Keratinocyte (primary cell): ENCODE results near the gene PLPP4. TPM values are rescaled to one million over a fixed set of nuclear protein-coding genes. Genes with fewer than 3 reads are reported as not detected.
A peak's percentile ranks its signal among the peaks of the same experiment; 100 is the strongest.

Experiments
- DNase-seq: peaks from one replicate; pipeline ENCODE4 v3.0.0-alpha.2; 2011; ENCODE audit warnings: low read depth, missing footprints, low spot score
- FAIRE-seq: peaks from 2 replicates; lab custom pipeline; 2011; peaks lifted over from hg19 to GRCh38; lab: Jason Lieb, UNC
- H2AFZ ChIP-seq: 2 replicates; pipeline ENCODE4 v1.6.0; 2012; ENCODE audit warnings: low read length, control low read depth, inconsistent platforms; ENCODE audit not compliant: control insufficient read depth
- H3K27ac ChIP-seq: 2 replicates; pipeline ENCODE4 v1.5.1; 2011; ENCODE audit warnings: low read length; ENCODE audit not compliant: control insufficient read depth, insufficient read depth
- H3K27me3 ChIP-seq: 3 replicates; pipeline ENCODE4 v1.6.0; 2011; ENCODE audit warnings: low read length; ENCODE audit not compliant: control insufficient read depth, insufficient read depth; ENCODE audit errors: extremely low read depth
- H3K36me3 ChIP-seq, 2 experiments: 2 replicates in 1 of 2; 3 replicates in 1 of 2; pipeline ENCODE4 v1.5.1; 2011; ENCODE audit warnings: low read length in 2 of 2, mild to moderate bottlenecking in 1 of 2; ENCODE audit not compliant: control insufficient read depth in 2 of 2, insufficient read depth in 2 of 2; ENCODE audit errors: extremely low read depth in 1 of 2
- H3K4me1 ChIP-seq: 3 replicates; pipeline ENCODE4 v1.5.1; 2011; ENCODE audit warnings: low read length; ENCODE audit not compliant: control insufficient read depth, insufficient read depth; ENCODE audit errors: extremely low read depth
- H3K4me2 ChIP-seq: 3 replicates; pipeline ENCODE4 v1.6.0; 2011; ENCODE audit warnings: low read depth, low read length; ENCODE audit not compliant: control insufficient read depth, insufficient read depth; ENCODE audit errors: extremely low read depth
- H3K4me3 ChIP-seq, 3 experiments: fragments of 200-600 bp in 1 of 3; sonication (generic) in 1 of 3; 2 replicates in 2 of 3; 3 replicates in 1 of 3; pipeline ENCODE4 v1.5.1; 2011 to 2016; ENCODE audit warnings: low read length in 3 of 3, mild to moderate bottlenecking in 3 of 3, control low read depth in 2 of 3, inconsistent platforms in 1 of 3, low read depth in 1 of 3, mixed read lengths in 1 of 3, mixed run types in 1 of 3, moderate library complexity in 1 of 3; ENCODE audit not compliant: control insufficient read depth in 2 of 3, insufficient read depth in 2 of 3; ENCODE audit errors: extremely low read depth in 1 of 3
- H3K79me2 ChIP-seq: 2 replicates; pipeline ENCODE4 v1.6.0; 2012; ENCODE audit warnings: low read length; ENCODE audit not compliant: control insufficient read depth, insufficient read depth
- H3K9ac ChIP-seq: 3 replicates; pipeline ENCODE4 v1.6.0; 2011; ENCODE audit warnings: low read length; ENCODE audit not compliant: control insufficient read depth, insufficient read depth; ENCODE audit errors: extremely low read depth
- H3K9me1 ChIP-seq: 3 replicates; pipeline ENCODE4 v1.6.0; 2011; ENCODE audit warnings: low read length; ENCODE audit not compliant: control insufficient read depth, insufficient read depth; ENCODE audit errors: extremely low read depth
- H3K9me3 ChIP-seq: 2 replicates; pipeline ENCODE4 v1.5.1; 2012; ENCODE audit warnings: low read depth, low read length; ENCODE audit not compliant: control insufficient read depth
- H4K20me1 ChIP-seq: 3 replicates; pipeline ENCODE4 v1.6.0; 2011; ENCODE audit warnings: low read length; ENCODE audit not compliant: control insufficient read depth, insufficient read depth; ENCODE audit errors: extremely low read depth
- EZH2 ChIP-seq: IDR thresholded peaks from one replicate; pipeline ENCODE4 v1.6.1; 2012; ENCODE audit warnings: inconsistent platforms, mild to moderate bottlenecking, low read length, moderate library complexity
- dilution Hi-C: fragments of 300-500 bp; cut with MboI; formaldehyde crosslinking; loops from one replicate; pipeline ENCODE4 v1.7.0; 2020; ENCODE audit warnings: low sequenced_read_pairs; ENCODE audit not compliant: extremely low pct_ligation_motif_present
- polyA plus RNA-seq, 5 experiments: library from polyadenylated mRNA; depleted of rRNA in 3 of 5; stranded (reverse) in 3 of 5; stranded (forward) in 1 of 5; unstranded in 1 of 5; fragments of >200 nt; gene quantifications; 1 replicate in 1 of 5; 2 replicates in 3 of 5; 3 replicates in 1 of 5; pipeline versions ENCODE4 v1.2.1 to v1.2.3, GENCODE V29; 2011 to 2012; ENCODE audit warnings: missing spikeins in 2 of 5, low read depth in 1 of 5, low replicate concordance in 1 of 5
- TF ChIP-seq, protein P1 (sequence below), 3 experiments: IDR thresholded peaks in 1 of 3; conservative IDR thresholded peaks in 1 of 3; optimal IDR thresholded peaks in 1 of 3; 2 replicates in 2 of 3; 3 replicates in 1 of 3; pipeline versions ENCODE3 to v1.5.1; 2011; ENCODE audit warnings: low read length in 3 of 3, mild to moderate bottlenecking in 3 of 3, moderate library complexity in 2 of 3, control low read depth in 1 of 3, inconsistent platforms in 1 of 3; ENCODE audit not compliant: insufficient read depth in 2 of 3; ENCODE audit errors: extremely low read depth in 1 of 3

The PLPP4 gene
- polyA plus RNA-seq, 1 donor (not counting 4 experiments of a cell fraction or from before 2014, with no cell fraction given): 0.76 TPM

- no peaks in the 10 kb centered on the region for H3K79me2 ChIP-seq
- no peaks in the 10 kb centered on the region for H3K36me3 ChIP-seq
- no peak overlapping the region for H3K9ac ChIP-seq
- TF ChIP-seq EZH2: no peak
- TF ChIP-seq, protein P1, sequence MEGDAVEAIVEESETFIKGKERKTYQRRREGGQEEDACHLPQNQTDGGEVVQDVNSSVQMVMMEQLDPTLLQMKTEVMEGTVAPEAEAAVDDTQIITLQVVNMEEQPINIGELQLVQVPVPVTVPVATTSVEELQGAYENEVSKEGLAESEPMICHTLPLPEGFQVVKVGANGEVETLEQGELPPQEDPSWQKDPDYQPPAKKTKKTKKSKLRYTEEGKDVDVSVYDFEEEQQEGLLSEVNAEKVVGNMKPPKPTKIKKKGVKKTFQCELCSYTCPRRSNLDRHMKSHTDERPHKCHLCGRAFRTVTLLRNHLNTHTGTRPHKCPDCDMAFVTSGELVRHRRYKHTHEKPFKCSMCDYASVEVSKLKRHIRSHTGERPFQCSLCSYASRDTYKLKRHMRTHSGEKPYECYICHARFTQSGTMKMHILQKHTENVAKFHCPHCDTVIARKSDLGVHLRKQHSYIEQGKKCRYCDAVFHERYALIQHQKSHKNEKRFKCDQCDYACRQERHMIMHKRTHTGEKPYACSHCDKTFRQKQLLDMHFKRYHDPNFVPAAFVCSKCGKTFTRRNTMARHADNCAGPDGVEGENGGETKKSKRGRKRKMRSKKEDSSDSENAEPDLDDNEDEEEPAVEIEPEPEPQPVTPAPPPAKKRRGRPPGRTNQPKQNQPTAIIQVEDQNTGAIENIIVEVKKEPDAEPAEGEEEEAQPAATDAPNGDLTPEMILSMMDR (optimal IDR thresholded peaks at IDR 0.05 in 1 of 3, IDR thresholded peaks at IDR 0.05 in 1 of 3, conservative IDR thresholded peaks at IDR 0.05 in 1 of 3; ENCODE audit: extremely low read depth in 1 of 3, insufficient read depth in 2 of 3, low read length in 3 of 3): no peak
- no peaks in the 10 kb centered on the region for H3K4me1 ChIP-seq
- H3K27ac ChIP-seq: no peak overlapping the region
- no peaks in the 10 kb centered on the region for H4K20me1 ChIP-seq
- H3K27me3 ChIP-seq: peaks cover 27% of the 10 kb centered on the region
- FAIRE-seq: no peak
- H3K9me3 ChIP-seq: no peaks in the 10 kb centered on the region
- no peak overlapping the region for H2AFZ ChIP-seq
- H3K4me2 ChIP-seq: no peak overlapping the region
- DNase-seq: no peak
- dilution Hi-C loops: no loop called here
- no peaks in the 10 kb centered on the region for H3K9me1 ChIP-seq
- no peak overlapping the region for H3K4me3 ChIP-seq
Observed at GRCh38 chr10:120578890-120579289, 121.9 kb downstream of the PLPP4 start.

DNA sequence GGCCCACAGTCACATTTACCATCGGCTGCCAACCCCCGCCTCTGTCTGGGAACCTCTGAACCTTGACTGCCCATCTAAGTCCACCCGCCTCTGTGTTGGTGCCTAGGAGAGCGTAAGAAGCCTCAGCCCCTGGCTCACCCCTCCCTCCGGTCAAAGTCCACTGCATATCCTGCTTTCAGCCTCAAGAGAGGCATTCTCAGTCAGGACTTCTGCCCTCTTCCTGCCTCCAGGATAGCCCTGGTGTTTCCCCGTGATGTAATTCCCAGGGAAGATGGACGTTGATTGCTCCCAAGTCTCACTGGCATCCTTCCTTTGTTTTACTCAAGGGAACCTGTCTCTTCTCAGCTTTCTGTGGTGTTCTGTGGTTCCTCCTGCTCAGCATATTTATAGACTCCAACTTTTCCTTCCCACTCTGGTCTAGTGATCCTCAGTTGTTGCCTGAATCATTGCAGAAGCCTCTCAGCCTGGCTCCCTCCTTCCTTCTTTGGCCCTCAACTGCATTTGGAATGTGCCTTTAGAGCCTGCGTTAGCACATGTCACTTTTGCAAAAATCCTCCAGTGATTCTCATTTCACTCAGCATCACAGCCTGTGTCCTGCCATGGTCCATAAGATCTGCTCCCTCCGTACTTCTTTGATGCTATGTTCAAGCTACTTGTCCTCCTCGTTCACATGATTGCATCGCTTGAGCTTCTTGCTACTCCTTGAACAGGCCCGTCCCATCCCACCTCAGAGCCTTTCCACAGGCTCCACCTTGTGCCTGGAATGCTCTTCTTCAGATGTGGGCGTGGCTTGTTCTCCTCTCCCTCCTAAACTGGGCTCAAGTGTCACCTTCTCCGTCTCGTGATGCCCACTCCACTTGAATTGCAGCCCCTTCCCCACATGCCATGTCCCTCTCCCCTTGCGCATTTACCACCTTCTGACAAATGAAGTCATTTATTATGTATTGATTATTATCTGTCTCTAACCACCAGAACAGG lies 124.2 kb downstream of the PLPP4 start:
- H2AFZ ChIP-seq: no peak overlapping the region

More for the DNA sequence above, 124.2 kb downstream of the PLPP4 start:
- no peaks in the 10 kb centered on the region for H4K20me1 ChIP-seq
- H3K27ac ChIP-seq: no peak overlapping the region
- H3K9me3 ChIP-seq: no peaks in the 10 kb centered on the region
- H3K9me1 ChIP-seq: no peaks in the 10 kb centered on the region
- FAIRE-seq (no peak), DNase-seq (no peak)
- H3K27me3 ChIP-seq: peaks cover 26% of the 10 kb centered on the region
- H3K9ac ChIP-seq: no peak overlapping the region
- no peaks in the 10 kb centered on the region for H3K36me3 ChIP-seq
- H3K4me1 ChIP-seq: peaks cover 3% of the 10 kb centered on the region
- dilution Hi-C loops: no loop called here
- TF ChIP-seq, protein P1 (optimal IDR thresholded peaks at IDR 0.05 in 1 of 3, IDR thresholded peaks at IDR 0.05 in 1 of 3, conservative IDR thresholded peaks at IDR 0.05 in 1 of 3; ENCODE audit: extremely low read depth in 1 of 3, insufficient read depth in 2 of 3, low read length in 3 of 3): peak in 1 of 3 experiments; percentile 32
- TF ChIP-seq EZH2: no peak
- H3K79me2 ChIP-seq: no peaks in the 10 kb centered on the region
- no peak overlapping the region for H3K4me3 ChIP-seq
- H3K4me2 ChIP-seq: no peak overlapping the region
